Measurements from ENCODE around the gene ARHGAP26. TPM values are rescaled to one million over a fixed set of nuclear protein-coding genes. Genes with fewer than 3 reads are reported as not detected.

The ARHGAP26 gene
- total and polyA plus RNA-seq, 9 donors = 1.9 to 47.1 (median 12.0) TPM

DNA sequence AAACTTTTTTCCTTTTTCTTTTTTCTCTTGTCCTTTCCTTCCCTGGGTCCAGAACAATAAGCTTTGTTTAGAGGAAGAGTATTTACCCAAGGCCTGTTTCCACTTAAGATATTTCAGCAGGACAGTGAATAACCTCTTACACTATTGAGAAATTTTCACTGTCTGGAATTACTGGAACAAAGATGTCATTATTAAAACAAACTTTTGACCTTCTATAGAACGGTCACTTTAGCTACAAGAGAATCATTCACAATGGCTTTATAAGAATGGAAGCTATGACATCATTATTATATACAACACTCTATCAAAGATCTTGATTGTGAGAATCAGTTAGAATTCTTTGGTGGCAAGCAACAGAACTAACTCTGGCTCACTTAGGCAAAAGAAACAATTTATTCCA is 22.0 kb upstream of the ARHGAP26 start:
- Histone ChIP-seq H3K9me3 (no peaks in the 10 kb centered on the region), H3K27ac (no peak overlapping the region), H3K4me1 (ENCODE audit: insufficient read depth) (peaks cover under 1% of the 10 kb centered on the region), H3K36me3 (no peaks in the 10 kb centered on the region), H3K27me3 (no peaks in the 10 kb centered on the region), H3K4me3 (no peak overlapping the region)
- DNase-seq = no peak
- WGBS, 3 donors = 74 to 87% (median 85%) methylated on average over 1 of the region's 1 CpG
- intact Hi-C loops (cut with DNase I) = no loop called here
- TF ChIP-seq, protein P1, sequence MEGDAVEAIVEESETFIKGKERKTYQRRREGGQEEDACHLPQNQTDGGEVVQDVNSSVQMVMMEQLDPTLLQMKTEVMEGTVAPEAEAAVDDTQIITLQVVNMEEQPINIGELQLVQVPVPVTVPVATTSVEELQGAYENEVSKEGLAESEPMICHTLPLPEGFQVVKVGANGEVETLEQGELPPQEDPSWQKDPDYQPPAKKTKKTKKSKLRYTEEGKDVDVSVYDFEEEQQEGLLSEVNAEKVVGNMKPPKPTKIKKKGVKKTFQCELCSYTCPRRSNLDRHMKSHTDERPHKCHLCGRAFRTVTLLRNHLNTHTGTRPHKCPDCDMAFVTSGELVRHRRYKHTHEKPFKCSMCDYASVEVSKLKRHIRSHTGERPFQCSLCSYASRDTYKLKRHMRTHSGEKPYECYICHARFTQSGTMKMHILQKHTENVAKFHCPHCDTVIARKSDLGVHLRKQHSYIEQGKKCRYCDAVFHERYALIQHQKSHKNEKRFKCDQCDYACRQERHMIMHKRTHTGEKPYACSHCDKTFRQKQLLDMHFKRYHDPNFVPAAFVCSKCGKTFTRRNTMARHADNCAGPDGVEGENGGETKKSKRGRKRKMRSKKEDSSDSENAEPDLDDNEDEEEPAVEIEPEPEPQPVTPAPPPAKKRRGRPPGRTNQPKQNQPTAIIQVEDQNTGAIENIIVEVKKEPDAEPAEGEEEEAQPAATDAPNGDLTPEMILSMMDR (IDR thresholded peaks at IDR 0.05) = no peak
- no peak for TF ChIP-seq POLR2A (IDR thresholded peaks at IDR 0.05)
- no peak for TF ChIP-seq EP300 (IDR thresholded peaks at IDR 0.05)

- H3K27ac ChIP-seq = no peak overlapping the region
- 85 to 87% (median 86%) methylated on average over 2 of the region's 2 CpGs for WGBS, 3 donors
Measured at GRCh38 chr5:142748568-142749249, 21.5 kb upstream of the ARHGAP26 start.

DNA sequence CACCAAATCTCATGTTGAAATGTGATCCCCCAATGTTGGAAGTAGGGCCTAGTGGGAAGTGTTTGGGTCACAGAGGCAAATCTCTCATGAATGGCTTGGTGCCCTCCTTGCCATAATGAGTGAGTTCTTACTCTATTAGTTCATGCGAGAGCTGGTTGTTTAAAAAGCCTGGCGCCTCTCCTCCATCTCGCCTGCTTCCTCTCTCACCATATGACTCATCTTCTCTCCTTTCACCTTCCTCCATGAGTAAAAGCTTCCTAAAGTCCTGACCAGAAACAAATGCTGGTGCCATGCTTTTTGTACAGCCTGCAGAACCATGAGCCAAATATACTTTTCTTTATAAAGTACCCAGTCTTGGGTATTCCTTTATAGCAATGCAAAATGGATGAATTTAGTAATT is 20.9 kb upstream of the ARHGAP26 start:
- no peak overlapping the region for H3K27ac ChIP-seq
- intact Hi-C loops (cut with DNase I) = no loop called here
- no peaks in the 10 kb centered on the region for H3K36me3 ChIP-seq
- no peak for DNase-seq
- H3K27me3 ChIP-seq = no peaks in the 10 kb centered on the region
- no peak overlapping the region for H3K4me3 ChIP-seq
- peaks cover 6% of the 10 kb centered on the region for H3K4me1 ChIP-seq (ENCODE audit: insufficient read depth)
- no peaks in the 10 kb centered on the region for H3K9me3 ChIP-seq
- TF ChIP-seq POLR2A (IDR thresholded peaks at IDR 0.05) = no peak
- TF ChIP-seq, protein P1 (IDR thresholded peaks at IDR 0.05) = no peak
- TF ChIP-seq EP300 (IDR thresholded peaks at IDR 0.05) = no peak
- 85 to 92% (median 90%) methylated on average over 3 of the region's 3 CpGs for WGBS, 3 donors

More at GRCh38 chr5:142748568-142749249, 21.5 kb upstream of the ARHGAP26 start:
- Histone ChIP-seq H3K4me3 (no peak overlapping the region), H3K9me3 (no peaks in the 10 kb centered on the region), H3K36me3 (no peaks in the 10 kb centered on the region), H3K4me1 (ENCODE audit: insufficient read depth) (peaks cover 6% of the 10 kb centered on the region), H3K27me3 (no peaks in the 10 kb centered on the region)
- DNase-seq = no peak
- TF ChIP-seq POLR2A (IDR thresholded peaks at IDR 0.05) = no peak
- TF ChIP-seq, protein P1 (IDR thresholded peaks at IDR 0.05) = no peak
- no peak for TF ChIP-seq EP300 (IDR thresholded peaks at IDR 0.05)
- intact Hi-C loops (cut with DNase I) = no loop called here

DNA sequence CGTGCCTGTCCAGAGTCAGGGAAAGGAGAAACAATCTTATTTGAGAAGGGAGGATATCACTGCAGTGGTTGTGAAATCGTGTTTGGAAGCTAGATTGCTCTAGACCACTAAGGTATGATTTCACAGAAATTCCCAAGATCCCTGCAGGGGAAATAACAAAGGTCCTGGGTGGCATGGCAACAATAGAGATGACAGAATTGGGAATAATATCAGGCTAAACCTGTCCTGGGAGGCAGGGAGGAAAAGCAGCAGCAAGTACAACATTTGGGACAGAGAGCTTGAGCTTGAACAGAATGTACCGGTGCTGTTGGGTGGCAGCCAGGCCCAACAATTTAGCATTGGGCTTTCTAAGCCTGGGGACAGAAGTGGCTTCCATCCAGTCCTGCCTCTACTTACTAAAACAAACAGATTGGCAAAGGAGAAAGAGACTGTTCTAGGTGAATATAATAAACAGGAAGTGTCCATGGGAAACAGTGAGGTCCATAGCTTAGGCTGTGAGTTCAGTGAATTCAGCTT is 17.0 kb upstream of the ARHGAP26 start:
- TF ChIP-seq EP300 (IDR thresholded peaks at IDR 0.05) = no peak
- no peaks in the 10 kb centered on the region for H3K27me3 ChIP-seq
- peak in 4 of 5 donors; percentile 36 to 77 (median 52) for DNase-seq
- intact Hi-C loops (cut with DNase I) = no loop called here
- 4 to 5% (median 5%) methylated on average over 3 of the region's 3 CpGs for WGBS, 3 donors
- no peaks in the 10 kb centered on the region for H3K36me3 ChIP-seq
- no peak overlapping the region for H3K27ac ChIP-seq
- no peaks in the 10 kb centered on the region for H3K9me3 ChIP-seq
- H3K4me3 ChIP-seq = no peak overlapping the region
- peaks cover 6% of the 10 kb centered on the region for H3K4me1 ChIP-seq (ENCODE audit: insufficient read depth)

DNA sequence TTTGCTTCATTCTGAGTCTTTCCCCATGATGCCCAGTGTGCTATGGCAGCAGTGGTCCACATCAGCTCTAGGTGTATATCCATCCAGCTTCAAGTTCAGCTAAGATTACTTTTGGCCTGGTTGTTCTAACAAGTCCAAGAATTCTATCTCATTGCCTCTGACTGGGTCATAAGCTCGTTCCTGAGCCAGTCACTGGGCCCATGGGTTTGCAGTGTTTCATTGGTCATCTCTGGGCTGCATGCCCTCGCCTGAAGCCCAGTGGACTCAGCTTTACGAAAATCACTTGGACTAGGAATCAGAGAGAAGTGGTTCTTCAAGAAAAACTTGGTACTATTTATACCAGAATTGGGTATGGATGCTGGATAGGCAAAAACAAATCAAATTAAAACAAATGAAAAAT is 16.1 kb upstream of the ARHGAP26 start:
- 88 to 96% (median 94%) methylated on average over 3 of the region's 3 CpGs for WGBS, 3 donors
- H3K36me3 ChIP-seq = no peaks in the 10 kb centered on the region
- peaks cover 6% of the 10 kb centered on the region for H3K4me1 ChIP-seq (ENCODE audit: insufficient read depth)
- intact Hi-C loops (cut with DNase I) = no loop called here
- TF ChIP-seq POLR2A (IDR thresholded peaks at IDR 0.05) (no peak), EP300 (IDR thresholded peaks at IDR 0.05) (no peak)
- TF ChIP-seq, protein P1 (IDR thresholded peaks at IDR 0.05) = no peak
- no peaks in the 10 kb centered on the region for H3K9me3 ChIP-seq
- DNase-seq = no peak
- no peak overlapping the region for H3K4me3 ChIP-seq
- H3K27ac ChIP-seq = no peak overlapping the region
- H3K27me3 ChIP-seq = no peaks in the 10 kb centered on the region
